ENCODE data around the gene RAB5IF. TPM values are rescaled to one million over a fixed set of nuclear protein-coding genes. Genes with fewer than 3 reads are reported as not detected.
A peak's percentile ranks its signal among the peaks of the same experiment; 100 is the strongest.

The RAB5IF gene
- total and polyA plus RNA-seq, 10 of the 15 experiments (the other 5 are each of a cell fraction or from before 2014, with no cell fraction given) = 19.4 to 246 (median 92.0) TPM

GRCh38 chr20:36605399-36606157 is at the start of gene RAB5IF (continued):
- no peak for TF ChIP-seq E2F4 (IDR thresholded peaks at IDR 0.05; ENCODE audit: low read depth, low read length)
- TF ChIP-seq LARP7 (IDR thresholded peaks at IDR 0.05) = peak; percentile 80
- peak; percentile 64; the same call in 1 of the 2 replicates for TF ChIP-seq TARDBP (IDR thresholded peaks at IDR 0.05; ENCODE audit: borderline replicate concordance)
- no peak for TF ChIP-seq SUPT20H (IDR thresholded peaks at IDR 0.05; ENCODE audit: borderline replicate concordance, control insufficient read depth, low read depth, low read length)
- TF ChIP-seq BMI1 (IDR thresholded peaks at IDR 0.05; ENCODE audit: borderline replicate concordance) = no peak
- no peak for TF ChIP-seq YBX1 (IDR thresholded peaks at IDR 0.05)
- peak; percentile 61 for TF ChIP-seq RAD21 (IDR thresholded peaks at IDR 0.05; ENCODE audit: insufficient read depth, low read depth, low read length)
- 0 out of 2 replicates have a peak, but pooled peaks have one; percentile 75 for TF ChIP-seq WRNIP1 (IDR thresholded peaks at IDR 0.05; ENCODE audit: borderline replicate concordance, low read depth, low read length)
- TF ChIP-seq HCFC1 (IDR thresholded peaks at IDR 0.05; ENCODE audit: low read length) = peak; percentile 72
- peak; percentile 90 for TF ChIP-seq TCF3 (IDR thresholded peaks at IDR 0.05; ENCODE audit: borderline replicate concordance, insufficient read depth, low read depth, low read length)
- TF ChIP-seq NFXL1 (IDR thresholded peaks at IDR 0.05; ENCODE audit: borderline replicate concordance) = no peak
- TF ChIP-seq MAX (IDR thresholded peaks at IDR 0.05; ENCODE audit: low read depth, low read length) = peak; percentile 66
- no peak for TF ChIP-seq E4F1 (IDR thresholded peaks at IDR 0.05; ENCODE audit: borderline replicate concordance, partially characterized antibody)
- no peak; the same call in 1 of the 2 replicates for TF ChIP-seq TAF1 (IDR thresholded peaks at IDR 0.05; ENCODE audit: borderline replicate concordance, low read depth, low read length)
- peak; percentile 64 for TF ChIP-seq NRF1 (conservative IDR thresholded peaks at IDR 0.05; ENCODE audit: low read depth, low read length)
- TF ChIP-seq SREBF2 (IDR thresholded peaks at IDR 0.05; ENCODE audit: low read length) = 0 out of 2 replicates have a peak, but pooled peaks have one; percentile 23
- peak; percentile 62; the same call in 1 of the 2 replicates for TF ChIP-seq TCF12 (IDR thresholded peaks at IDR 0.05; ENCODE audit: low read depth, low read length)
- TF ChIP-seq CHD1 (IDR thresholded peaks at IDR 0.05; ENCODE audit: low read depth, low read length) = no peak; the same call in 1 of the 2 replicates
- TF ChIP-seq PAX8 (IDR thresholded peaks at IDR 0.05) = no peak
- TF ChIP-seq PBX3 (IDR thresholded peaks at IDR 0.05; ENCODE audit: insufficient replicate concordance, low read depth, low read length) = no peak
- peak; percentile 14; the same call in 1 of the 2 replicates for TF ChIP-seq CBFB (IDR thresholded peaks at IDR 0.05; ENCODE audit: low read depth)
- TF ChIP-seq SP1 (IDR thresholded peaks at IDR 0.05; ENCODE audit: low read depth, low read length) = peak; percentile 83
- peak; percentile 65 for TF ChIP-seq ATF2 (IDR thresholded peaks at IDR 0.05; ENCODE audit: low read length)
- no peak for TF ChIP-seq RAD51 (IDR thresholded peaks at IDR 0.05)
- peak; percentile 80; the same call in 1 of the 2 replicates for TF ChIP-seq ESRRA (IDR thresholded peaks at IDR 0.05; ENCODE audit: low read length)
- peak; percentile 85 for TF ChIP-seq YY1 (IDR thresholded peaks at IDR 0.05; ENCODE audit: low read depth, low read length)

Measured in GM12878 (cell line).